AG04450 (cell line): ENCODE results near the gene ESR2. TPM values are rescaled to one million over a fixed set of nuclear protein-coding genes. Genes with fewer than 3 reads are reported as not detected.

Experiments
- CTCF ChIA-PET: fragments of 300-600, 350-600 bp; formaldehyde crosslinking; extraction: SDS; loops from one replicate; lab custom pipeline; 2022; ENCODE audit warnings: antibody characterized with exemption, inconsistent platforms; lab: Charles Lee
- POLR2A ChIA-PET: fragments of 350-600 bp; formaldehyde crosslinking; extraction: SDS; loops from one replicate; lab custom pipeline; 2021; ENCODE audit warnings: antibody characterized with exemption, inconsistent platforms; lab: Yijun Ruan, JAX
- DNase-seq: peaks from one replicate; pipeline ENCODE4 v3.0.0-alpha.2; 2011; ENCODE audit warnings: low read depth, low spot score
- H3K27ac ChIP-seq: one replicate; pipeline ENCODE4 v1.5.1; 2012; ENCODE audit warnings: low read depth, low read length, control low read depth
- H3K27me3 ChIP-seq: one replicate; pipeline ENCODE4 v1.6.0; 2012; ENCODE audit warnings: low read length; ENCODE audit not compliant: control insufficient read depth, insufficient read depth
- H3K4me3 ChIP-seq: 2 replicates; pipeline ENCODE4 v1.5.1; 2011; ENCODE audit warnings: mild to moderate bottlenecking, low read depth, low read length, control low read depth
- H3K9me3 ChIP-seq: 2 replicates; pipeline ENCODE4 v1.5.1; 2012; ENCODE audit warnings: low read length; ENCODE audit not compliant: control insufficient read depth, insufficient read depth
- polyA plus RNA-seq: library from polyadenylated mRNA; depleted of rRNA; stranded (reverse); fragments of >200 nt; gene quantifications from 2 replicates; pipeline ENCODE4 v1.2.3, GENCODE V29; 2011
- TF ChIP-seq, protein P1 (sequence below): IDR thresholded peaks from 2 replicates; pipeline ENCODE4 v1.5.1; 2011; ENCODE audit warnings: low read depth, low read length, control low read depth, inconsistent platforms

The ESR2 gene
- polyA plus RNA-seq, 1 experiment: 0.04 TPM

- CTCF ChIA-PET: no interaction called here
- no peak overlapping the region for H3K4me3 ChIP-seq
- POLR2A ChIA-PET: no interaction called here
- no peak overlapping the region for H3K27ac ChIP-seq
- H3K27me3 ChIP-seq: no peaks in the 10 kb centered on the region
- TF ChIP-seq, protein P1, sequence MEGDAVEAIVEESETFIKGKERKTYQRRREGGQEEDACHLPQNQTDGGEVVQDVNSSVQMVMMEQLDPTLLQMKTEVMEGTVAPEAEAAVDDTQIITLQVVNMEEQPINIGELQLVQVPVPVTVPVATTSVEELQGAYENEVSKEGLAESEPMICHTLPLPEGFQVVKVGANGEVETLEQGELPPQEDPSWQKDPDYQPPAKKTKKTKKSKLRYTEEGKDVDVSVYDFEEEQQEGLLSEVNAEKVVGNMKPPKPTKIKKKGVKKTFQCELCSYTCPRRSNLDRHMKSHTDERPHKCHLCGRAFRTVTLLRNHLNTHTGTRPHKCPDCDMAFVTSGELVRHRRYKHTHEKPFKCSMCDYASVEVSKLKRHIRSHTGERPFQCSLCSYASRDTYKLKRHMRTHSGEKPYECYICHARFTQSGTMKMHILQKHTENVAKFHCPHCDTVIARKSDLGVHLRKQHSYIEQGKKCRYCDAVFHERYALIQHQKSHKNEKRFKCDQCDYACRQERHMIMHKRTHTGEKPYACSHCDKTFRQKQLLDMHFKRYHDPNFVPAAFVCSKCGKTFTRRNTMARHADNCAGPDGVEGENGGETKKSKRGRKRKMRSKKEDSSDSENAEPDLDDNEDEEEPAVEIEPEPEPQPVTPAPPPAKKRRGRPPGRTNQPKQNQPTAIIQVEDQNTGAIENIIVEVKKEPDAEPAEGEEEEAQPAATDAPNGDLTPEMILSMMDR: no peak
- DNase-seq: no peak
- H3K9me3 ChIP-seq: no peaks in the 10 kb centered on the region
These were observed 117.8 kb downstream of the ESR2 start for GRCh38 chr14:64176330-64176729.

- ChIA-PET CTCF (interaction anchor here (0.7 kb wide), 1 partner anchor 147 kb away, joined by 3 read pairs; no protein-coding TSS in a partner anchor), POLR2A (no interaction called here)
- Histone ChIP-seq H3K27me3 (no peaks in the 10 kb centered on the region), H3K4me3 (no peak overlapping the region), H3K9me3 (no peaks in the 10 kb centered on the region), H3K27ac (no peak overlapping the region)
- TF ChIP-seq, protein P1: no peak
- no peak for DNase-seq
These were observed 119.0 kb downstream of the ESR2 start for GRCh38 chr14:64174922-64175782.

DNA sequence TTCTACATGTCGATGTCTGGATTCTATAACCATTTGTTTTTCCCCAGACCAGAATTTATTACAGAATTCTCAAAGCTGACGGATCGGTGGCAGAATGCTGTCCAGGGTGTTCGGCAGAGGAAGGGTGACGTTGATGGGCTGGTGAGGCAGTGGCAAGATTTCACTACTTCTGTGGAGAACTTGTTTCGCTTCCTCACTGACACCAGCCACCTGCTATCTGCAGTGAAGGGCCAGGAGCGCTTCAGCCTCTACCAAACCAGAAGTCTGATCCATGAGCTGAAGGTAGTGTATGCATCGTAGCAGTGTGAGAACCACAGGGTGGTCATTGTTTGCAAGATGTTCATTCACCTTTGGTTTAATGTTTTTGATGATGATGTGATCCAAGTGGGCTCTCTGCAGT, 124.0 kb downstream of the ESR2 start:
- H3K9me3 ChIP-seq: no peaks in the 10 kb centered on the region
- no peak for DNase-seq
- H3K27ac ChIP-seq: no peak overlapping the region
- no peaks in the 10 kb centered on the region for H3K27me3 ChIP-seq
- no peak overlapping the region for H3K4me3 ChIP-seq
- ChIA-PET CTCF (no interaction called here), POLR2A (no interaction called here)
- TF ChIP-seq, protein P1: no peak

GRCh38 chr14:64159588-64159987, 134.6 kb downstream of the ESR2 start:
- TF ChIP-seq, protein P1: no peak
- Histone ChIP-seq H3K9me3 (no peaks in the 10 kb centered on the region), H3K27me3 (no peaks in the 10 kb centered on the region), H3K27ac (no peak overlapping the region), H3K4me3 (no peak overlapping the region)
- no peak for DNase-seq
- ChIA-PET POLR2A (no interaction called here), CTCF (no interaction called here)

GRCh38 chr14:64158608-64159007, 135.6 kb downstream of the ESR2 start:
- Histone ChIP-seq H3K9me3 (no peaks in the 10 kb centered on the region), H3K27ac (no peak overlapping the region), H3K4me3 (no peak overlapping the region), H3K27me3 (no peaks in the 10 kb centered on the region)
- no peak for DNase-seq
- POLR2A ChIA-PET: no interaction called here
- TF ChIP-seq, protein P1: no peak
- CTCF ChIA-PET: no interaction called here
